ENCODE results near the gene C8B.

C8B gene

GRCh38 chr1:56924116-56924515 is 41.7 kb downstream of the C8B start:
- H3K27me3 ChIP-seq: no peaks in the 10 kb centered on the region
- H3K9me3 ChIP-seq: no peaks in the 10 kb centered on the region
- H3K27ac ChIP-seq: no peak overlapping the region
- no peaks in the 10 kb centered on the region for H3K4me1 ChIP-seq (ENCODE audit: control insufficient read depth in 1 of 2, insufficient read depth in 1 of 2, low read depth in 1 of 2, low read length in 1 of 2)
- no peak for TF ChIP-seq CTCF (IDR thresholded peaks at IDR 0.05)
- H3K4me3 ChIP-seq (ENCODE audit: low read depth in 1 of 2, low read length in 1 of 2): no peak overlapping the region
- no peaks in the 10 kb centered on the region for H3K36me3 ChIP-seq

- Histone ChIP-seq H3K4me3 (ENCODE audit: low read depth in 1 of 2, low read length in 1 of 2) (no peak overlapping the region), H3K9me3 (no peaks in the 10 kb centered on the region), H3K27ac (no peak overlapping the region), H3K27me3 (no peaks in the 10 kb centered on the region), H3K4me1 (ENCODE audit: control insufficient read depth in 1 of 2, insufficient read depth in 1 of 2, low read depth in 1 of 2, low read length in 1 of 2) (no peaks in the 10 kb centered on the region), H3K36me3 (no peaks in the 10 kb centered on the region)
- TF ChIP-seq CTCF (IDR thresholded peaks at IDR 0.05): no peak
Observed at GRCh38 chr1:56923201-56923600, 42.6 kb downstream of the C8B start.

- Histone ChIP-seq H3K36me3 (no peaks in the 10 kb centered on the region), H3K9me3 (no peaks in the 10 kb centered on the region), H3K27ac (no peak overlapping the region), H3K4me1 (ENCODE audit: control insufficient read depth in 1 of 2, insufficient read depth in 1 of 2, low read depth in 1 of 2, low read length in 1 of 2) (no peaks in the 10 kb centered on the region), H3K27me3 (no peaks in the 10 kb centered on the region), H3K4me3 (ENCODE audit: low read depth in 1 of 2, low read length in 1 of 2) (no peak overlapping the region)
- no peak for TF ChIP-seq CTCF (IDR thresholded peaks at IDR 0.05)
Observed at GRCh38 chr1:56922507-56922906, 43.3 kb downstream of the C8B start.

GRCh38 chr1:56922070-56922469 is 43.7 kb downstream of the C8B start:
- TF ChIP-seq CTCF (IDR thresholded peaks at IDR 0.05): no peak
- Histone ChIP-seq H3K27ac (no peak overlapping the region), H3K4me3 (ENCODE audit: low read depth in 1 of 2, low read length in 1 of 2) (no peak overlapping the region), H3K36me3 (no peaks in the 10 kb centered on the region), H3K4me1 (ENCODE audit: control insufficient read depth in 1 of 2, insufficient read depth in 1 of 2, low read depth in 1 of 2, low read length in 1 of 2) (no peaks in the 10 kb centered on the region), H3K27me3 (no peaks in the 10 kb centered on the region), H3K9me3 (no peaks in the 10 kb centered on the region)

- Histone ChIP-seq H3K36me3 (no peaks in the 10 kb centered on the region), H3K27ac (no peak overlapping the region), H3K4me1 (ENCODE audit: control insufficient read depth in 1 of 2, insufficient read depth in 1 of 2, low read depth in 1 of 2, low read length in 1 of 2) (no peaks in the 10 kb centered on the region), H3K27me3 (no peaks in the 10 kb centered on the region), H3K4me3 (ENCODE audit: low read depth in 1 of 2, low read length in 1 of 2) (no peak overlapping the region), H3K9me3 (no peaks in the 10 kb centered on the region)
- no peak for TF ChIP-seq CTCF (IDR thresholded peaks at IDR 0.05)
Observed at GRCh38 chr1:56921479-56921878, 44.3 kb downstream of the C8B start.

- Histone ChIP-seq H3K4me1 (ENCODE audit: control insufficient read depth in 1 of 2, insufficient read depth in 1 of 2, low read depth in 1 of 2, low read length in 1 of 2) (no peaks in the 10 kb centered on the region), H3K36me3 (no peaks in the 10 kb centered on the region), H3K27ac (no peak overlapping the region), H3K9me3 (no peaks in the 10 kb centered on the region), H3K27me3 (no peaks in the 10 kb centered on the region), H3K4me3 (ENCODE audit: low read depth in 1 of 2, low read length in 1 of 2) (no peak overlapping the region)
- TF ChIP-seq CTCF (IDR thresholded peaks at IDR 0.05): no peak
Observed at GRCh38 chr1:56920591-56921001, 45.2 kb downstream of the C8B start.

Data from neutrophil (primary cell).